ENCODE results near the gene JMJD1C. TPM values are rescaled to one million over a fixed set of nuclear protein-coding genes. Genes with fewer than 3 reads are reported as not detected.

JMJD1C gene
- total and polyA plus RNA-seq, 4 donors: 61.8 to 187 (median 99.9) TPM

GRCh38 chr10:63375859-63376258 lies 89.9 kb downstream of the JMJD1C start:
- no peaks in the 10 kb centered on the region for H3K27me3 ChIP-seq (ENCODE audit: control insufficient read depth, insufficient read depth, low read length)
- H3K9me3 ChIP-seq (ENCODE audit: control insufficient read depth, insufficient read depth, low read length): no peaks in the 10 kb centered on the region
- DNase-seq (ENCODE audit: low read depth in 4 of 6, low spot score in 6 of 6): no peak
- H3K4me3 ChIP-seq (ENCODE audit: low read depth, low read length): no peak overlapping the region
- no peaks in the 10 kb centered on the region for H3K4me1 ChIP-seq (ENCODE audit: control insufficient read depth, insufficient read depth, low read length)
- H3K27ac ChIP-seq (ENCODE audit: low read depth, low read length): no peak overlapping the region
- H3K36me3 ChIP-seq (ENCODE audit: control insufficient read depth, insufficient read depth, low read length): peaks cover 5% of the 10 kb centered on the region
- WGBS (ENCODE audit: insufficient coverage): no CpG with 5 or more reads among the region's 2 CpGs

- peaks cover 5% of the 10 kb centered on the region for H3K36me3 ChIP-seq (ENCODE audit: control insufficient read depth, insufficient read depth, low read length)
- no peak overlapping the region for H3K4me3 ChIP-seq (ENCODE audit: low read depth, low read length)
- 92% methylated on average over 2 of the region's 5 CpGs for WGBS (ENCODE audit: insufficient coverage)
- H3K27me3 ChIP-seq (ENCODE audit: control insufficient read depth, insufficient read depth, low read length): no peaks in the 10 kb centered on the region
- H3K27ac ChIP-seq (ENCODE audit: low read depth, low read length): no peak overlapping the region
- H3K9me3 ChIP-seq (ENCODE audit: control insufficient read depth, insufficient read depth, low read length): no peaks in the 10 kb centered on the region
- no peaks in the 10 kb centered on the region for H3K4me1 ChIP-seq (ENCODE audit: control insufficient read depth, insufficient read depth, low read length)
- no peak for DNase-seq (ENCODE audit: low read depth in 4 of 6, low spot score in 6 of 6)
Observed at GRCh38 chr10:63375458-63375857, 90.3 kb downstream of the JMJD1C start.

GRCh38 chr10:63374991-63375390 lies 90.8 kb downstream of the JMJD1C start:
- no CpG with 5 or more reads among the region's 1 CpG for WGBS (ENCODE audit: insufficient coverage)
- no peak for DNase-seq (ENCODE audit: low read depth in 4 of 6, low spot score in 6 of 6)
- H3K9me3 ChIP-seq (ENCODE audit: control insufficient read depth, insufficient read depth, low read length): no peaks in the 10 kb centered on the region

GRCh38 chr10:63373176-63373575 lies 92.6 kb downstream of the JMJD1C start:
- Histone ChIP-seq H3K4me1 (ENCODE audit: control insufficient read depth, insufficient read depth, low read length) (no peaks in the 10 kb centered on the region), H3K27ac (ENCODE audit: low read depth, low read length) (no peak overlapping the region), H3K36me3 (ENCODE audit: control insufficient read depth, insufficient read depth, low read length) (no peaks in the 10 kb centered on the region), H3K27me3 (ENCODE audit: control insufficient read depth, insufficient read depth, low read length) (no peaks in the 10 kb centered on the region), H3K4me3 (ENCODE audit: low read depth, low read length) (no peak overlapping the region), H3K9me3 (ENCODE audit: control insufficient read depth, insufficient read depth, low read length) (no peaks in the 10 kb centered on the region)
- no CpG with 5 or more reads among the region's 3 CpGs for WGBS (ENCODE audit: insufficient coverage)
- DNase-seq (ENCODE audit: low read depth in 4 of 6, low spot score in 6 of 6): no peak

More at GRCh38 chr10:63374991-63375390, 90.8 kb downstream of the JMJD1C start:
- H3K36me3 ChIP-seq (ENCODE audit: control insufficient read depth, insufficient read depth, low read length): peaks cover 4% of the 10 kb centered on the region
- H3K27ac ChIP-seq (ENCODE audit: low read depth, low read length): no peak overlapping the region
- H3K27me3 ChIP-seq (ENCODE audit: control insufficient read depth, insufficient read depth, low read length): no peaks in the 10 kb centered on the region
- no peaks in the 10 kb centered on the region for H3K4me1 ChIP-seq (ENCODE audit: control insufficient read depth, insufficient read depth, low read length)
- no peak overlapping the region for H3K4me3 ChIP-seq (ENCODE audit: low read depth, low read length)

GRCh38 chr10:63369711-63370110 lies 96.1 kb downstream of the JMJD1C start:
- Histone ChIP-seq H3K27ac (ENCODE audit: low read depth, low read length) (no peak overlapping the region), H3K9me3 (ENCODE audit: control insufficient read depth, insufficient read depth, low read length) (no peaks in the 10 kb centered on the region), H3K4me1 (ENCODE audit: control insufficient read depth, insufficient read depth, low read length) (no peaks in the 10 kb centered on the region), H3K27me3 (ENCODE audit: control insufficient read depth, insufficient read depth, low read length) (no peaks in the 10 kb centered on the region), H3K4me3 (ENCODE audit: low read depth, low read length) (no peak overlapping the region), H3K36me3 (ENCODE audit: control insufficient read depth, insufficient read depth, low read length) (no peaks in the 10 kb centered on the region)
- no CpG with 5 or more reads among the region's 2 CpGs for WGBS (ENCODE audit: insufficient coverage)
- no peak for DNase-seq (ENCODE audit: low read depth in 4 of 6, low spot score in 6 of 6)

GRCh38 chr10:63368365-63368764 lies 97.4 kb downstream of the JMJD1C start:
- Histone ChIP-seq H3K4me1 (ENCODE audit: control insufficient read depth, insufficient read depth, low read length) (no peaks in the 10 kb centered on the region), H3K9me3 (ENCODE audit: control insufficient read depth, insufficient read depth, low read length) (no peaks in the 10 kb centered on the region), H3K4me3 (ENCODE audit: low read depth, low read length) (no peak overlapping the region), H3K27ac (ENCODE audit: low read depth, low read length) (no peak overlapping the region), H3K27me3 (ENCODE audit: control insufficient read depth, insufficient read depth, low read length) (no peaks in the 10 kb centered on the region), H3K36me3 (ENCODE audit: control insufficient read depth, insufficient read depth, low read length) (no peaks in the 10 kb centered on the region)
- WGBS (ENCODE audit: insufficient coverage): 100% methylated on average over 1 of the region's 4 CpGs
- no peak for DNase-seq (ENCODE audit: low read depth in 4 of 6, low spot score in 6 of 6)

- Histone ChIP-seq H3K27ac (ENCODE audit: low read depth, low read length) (no peak overlapping the region), H3K36me3 (ENCODE audit: control insufficient read depth, insufficient read depth, low read length) (no peaks in the 10 kb centered on the region), H3K4me3 (ENCODE audit: low read depth, low read length) (no peak overlapping the region), H3K4me1 (ENCODE audit: control insufficient read depth, insufficient read depth, low read length) (no peaks in the 10 kb centered on the region), H3K9me3 (ENCODE audit: control insufficient read depth, insufficient read depth, low read length) (no peaks in the 10 kb centered on the region), H3K27me3 (ENCODE audit: control insufficient read depth, insufficient read depth, low read length) (no peaks in the 10 kb centered on the region)
- no CpG with 5 or more reads among the region's 1 CpG for WGBS (ENCODE audit: insufficient coverage)
- DNase-seq (ENCODE audit: low read depth in 4 of 6, low spot score in 6 of 6): no peak
Observed at GRCh38 chr10:63366933-63367332, 98.8 kb downstream of the JMJD1C start.

- Histone ChIP-seq H3K36me3 (ENCODE audit: control insufficient read depth, insufficient read depth, low read length) (no peaks in the 10 kb centered on the region), H3K27ac (ENCODE audit: low read depth, low read length) (no peak overlapping the region), H3K4me3 (ENCODE audit: low read depth, low read length) (no peak overlapping the region), H3K27me3 (ENCODE audit: control insufficient read depth, insufficient read depth, low read length) (no peaks in the 10 kb centered on the region), H3K9me3 (ENCODE audit: control insufficient read depth, insufficient read depth, low read length) (no peaks in the 10 kb centered on the region), H3K4me1 (ENCODE audit: control insufficient read depth, insufficient read depth, low read length) (no peaks in the 10 kb centered on the region)
- DNase-seq (ENCODE audit: low read depth in 4 of 6, low spot score in 6 of 6): no peak
- WGBS (ENCODE audit: insufficient coverage): 100% methylated on average over 1 of the region's 2 CpGs
Observed at GRCh38 chr10:63365976-63366765, 99.6 kb downstream of the JMJD1C start.

- Histone ChIP-seq H3K4me3 (ENCODE audit: low read depth, low read length) (no peak overlapping the region), H3K27ac (ENCODE audit: low read depth, low read length) (no peak overlapping the region), H3K36me3 (ENCODE audit: control insufficient read depth, insufficient read depth, low read length) (no peaks in the 10 kb centered on the region), H3K9me3 (ENCODE audit: control insufficient read depth, insufficient read depth, low read length) (no peaks in the 10 kb centered on the region), H3K27me3 (ENCODE audit: control insufficient read depth, insufficient read depth, low read length) (no peaks in the 10 kb centered on the region), H3K4me1 (ENCODE audit: control insufficient read depth, insufficient read depth, low read length) (no peaks in the 10 kb centered on the region)
- WGBS (ENCODE audit: insufficient coverage): 97% methylated on average over 2 of the region's 2 CpGs
- no peak for DNase-seq (ENCODE audit: low read depth in 4 of 6, low spot score in 6 of 6)
Observed at GRCh38 chr10:63364918-63365317, 100.9 kb downstream of the JMJD1C start.

- Histone ChIP-seq H3K4me1 (ENCODE audit: control insufficient read depth, insufficient read depth, low read length) (no peaks in the 10 kb centered on the region), H3K9me3 (ENCODE audit: control insufficient read depth, insufficient read depth, low read length) (no peaks in the 10 kb centered on the region), H3K27me3 (ENCODE audit: control insufficient read depth, insufficient read depth, low read length) (no peaks in the 10 kb centered on the region), H3K4me3 (ENCODE audit: low read depth, low read length) (no peak overlapping the region), H3K36me3 (ENCODE audit: control insufficient read depth, insufficient read depth, low read length) (no peaks in the 10 kb centered on the region), H3K27ac (ENCODE audit: low read depth, low read length) (no peak overlapping the region)
- 96% methylated on average over 5 of the region's 7 CpGs for WGBS (ENCODE audit: insufficient coverage)
- DNase-seq (ENCODE audit: low read depth in 4 of 6, low spot score in 6 of 6): no peak
Observed at GRCh38 chr10:63363951-63364350, 101.8 kb downstream of the JMJD1C start.

Measured in spinal cord (tissue), 10 donors.